Dedifferentiated amniotic fluid mesenchymal stem cell (primary cell): ENCODE measurements around the gene MYOC.
"Not testable (repeated sequence)": the region's sequence is repeated elsewhere in the genome, so short reads cannot be mapped to it uniquely, and the experiment has no call there.

ENCODE experiments used
- DNase-seq: peaks from one replicate; pipeline ENCODE4 v3.0.0-alpha.2; 2016; ENCODE audit errors: extremely low spot score

Gene MYOC

GRCh38 chr1:171652234-171652822 lies at the start of gene MYOC:
MYOC (minus strand) TSS chr1:171652688; CDS start chr1:171652611, 77 bp downstream.
- no peak for DNase-seq

GRCh38 chr1:171699531-171699930 lies 47.0 kb upstream of the MYOC start:
- no peak for DNase-seq

- DNase-seq: not testable (repeated sequence)
Measured at GRCh38 chr1:171695772-171696171, 43.3 kb upstream of the MYOC start.

- not testable (repeated sequence) for DNase-seq
Measured at GRCh38 chr1:171693541-171693940, 41.1 kb upstream of the MYOC start.

GRCh38 chr1:171683870-171684269 lies 31.4 kb upstream of the MYOC start:
- no peak for DNase-seq

- DNase-seq: no peak
Measured at GRCh38 chr1:171680339-171680738, 27.9 kb upstream of the MYOC start.

GRCh38 chr1:171676823-171677222 lies 24.3 kb upstream of the MYOC start:
- DNase-seq: no peak

- no peak for DNase-seq
Measured at GRCh38 chr1:171674431-171675405, 22.2 kb upstream of the MYOC start.

- no peak for DNase-seq
Measured at GRCh38 chr1:171670739-171671138, 18.3 kb upstream of the MYOC start.

GRCh38 chr1:171668372-171668771 lies 15.9 kb upstream of the MYOC start:
- DNase-seq: no peak

GRCh38 chr1:171666114-171666769 lies 13.8 kb upstream of the MYOC start:
- no peak for DNase-seq

- DNase-seq: no peak
Measured at GRCh38 chr1:171664976-171665375, 12.5 kb upstream of the MYOC start.

GRCh38 chr1:171663854-171664575 lies 11.5 kb upstream of the MYOC start:
- no peak for DNase-seq

- no peak for DNase-seq
Measured at GRCh38 chr1:171663036-171663853, 10.8 kb upstream of the MYOC start.

GRCh38 chr1:171661076-171661650 lies 8.7 kb upstream of the MYOC start:
- DNase-seq: no peak

- not testable (repeated sequence) for DNase-seq
Measured at GRCh38 chr1:171656206-171656605, 3.7 kb upstream of the MYOC start.

GRCh38 chr1:171655746-171656116 lies 3.2 kb upstream of the MYOC start:
- DNase-seq: no peak

- DNase-seq: no peak
Measured at GRCh38 chr1:171654942-171655745, 2.7 kb upstream of the MYOC start.

GRCh38 chr1:171654201-171654941 lies 1.9 kb upstream of the MYOC start:
- DNase-seq: peak; percentile 46
